Subcutaneous adipose tissue (tissue), 4 donors: ENCODE measurements around the gene ITPKB. TPM values are rescaled to one million over a fixed set of nuclear protein-coding genes. Genes with fewer than 3 reads are reported as not detected.

Experiments
- total RNA-seq, 4 donors: library from RNA; depleted of rRNA; stranded (reverse); fragments of >200 nt; gene quantifications; one replicate each; pipeline ENCODE4 v1.1.0, GENCODE V29; 2016
- TF ChIP-seq, protein P1 (sequence below): fragments of 450-650 bp; IDR thresholded peaks from one replicate; pipeline ENCODE4 v1.5.1; 2016; ENCODE audit warnings: low read depth, mild to moderate bottlenecking, control low read depth, antibody characterized with exemption, moderate library complexity

The ITPKB gene
- total RNA-seq, 4 donors from 2014 or later, result 16.6 to 72.5 (median 28.1) TPM

DNA sequence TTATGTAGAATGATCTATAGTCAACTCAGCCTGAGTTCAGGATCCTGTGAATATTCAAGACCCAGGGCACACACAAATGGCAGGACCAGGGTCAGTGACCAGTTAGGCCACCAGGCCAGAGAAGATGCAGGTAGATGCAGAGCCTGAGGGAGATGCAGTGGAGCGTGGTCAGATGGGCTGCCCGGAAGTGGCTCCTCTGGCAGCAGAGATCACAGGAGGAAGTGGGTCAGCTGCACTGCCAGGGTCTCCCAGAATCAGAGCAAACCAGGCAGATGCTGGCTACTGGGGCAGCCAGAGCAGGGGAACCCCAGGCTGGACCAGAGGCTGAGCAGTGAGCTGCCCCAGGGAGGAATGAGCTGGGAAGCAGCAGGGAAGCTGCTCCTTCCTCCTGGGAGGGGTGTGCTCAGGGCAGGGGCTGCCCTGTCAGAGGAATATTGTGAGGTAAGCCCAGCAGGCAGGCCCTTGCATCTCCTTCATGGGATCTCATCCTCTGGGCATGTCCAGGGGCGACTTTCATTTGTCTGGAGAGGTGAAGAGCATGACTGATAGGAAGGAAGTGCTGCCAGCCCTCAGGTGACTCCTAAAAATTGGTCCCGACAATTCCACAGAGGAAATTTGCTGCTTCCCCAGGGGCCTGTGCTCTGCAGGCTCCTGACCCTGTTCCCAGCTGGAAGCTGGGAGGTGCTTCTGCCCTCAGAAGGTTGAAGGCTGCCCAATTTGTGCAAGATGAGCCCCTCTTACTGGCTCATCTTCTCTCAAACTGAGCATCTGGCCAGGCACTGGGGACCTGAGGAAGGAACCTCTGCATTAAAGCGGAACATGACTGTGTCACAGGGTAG is 141.2 kb downstream of the ITPKB start:
- TF ChIP-seq, protein P1, sequence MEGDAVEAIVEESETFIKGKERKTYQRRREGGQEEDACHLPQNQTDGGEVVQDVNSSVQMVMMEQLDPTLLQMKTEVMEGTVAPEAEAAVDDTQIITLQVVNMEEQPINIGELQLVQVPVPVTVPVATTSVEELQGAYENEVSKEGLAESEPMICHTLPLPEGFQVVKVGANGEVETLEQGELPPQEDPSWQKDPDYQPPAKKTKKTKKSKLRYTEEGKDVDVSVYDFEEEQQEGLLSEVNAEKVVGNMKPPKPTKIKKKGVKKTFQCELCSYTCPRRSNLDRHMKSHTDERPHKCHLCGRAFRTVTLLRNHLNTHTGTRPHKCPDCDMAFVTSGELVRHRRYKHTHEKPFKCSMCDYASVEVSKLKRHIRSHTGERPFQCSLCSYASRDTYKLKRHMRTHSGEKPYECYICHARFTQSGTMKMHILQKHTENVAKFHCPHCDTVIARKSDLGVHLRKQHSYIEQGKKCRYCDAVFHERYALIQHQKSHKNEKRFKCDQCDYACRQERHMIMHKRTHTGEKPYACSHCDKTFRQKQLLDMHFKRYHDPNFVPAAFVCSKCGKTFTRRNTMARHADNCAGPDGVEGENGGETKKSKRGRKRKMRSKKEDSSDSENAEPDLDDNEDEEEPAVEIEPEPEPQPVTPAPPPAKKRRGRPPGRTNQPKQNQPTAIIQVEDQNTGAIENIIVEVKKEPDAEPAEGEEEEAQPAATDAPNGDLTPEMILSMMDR, result no peak

DNA sequence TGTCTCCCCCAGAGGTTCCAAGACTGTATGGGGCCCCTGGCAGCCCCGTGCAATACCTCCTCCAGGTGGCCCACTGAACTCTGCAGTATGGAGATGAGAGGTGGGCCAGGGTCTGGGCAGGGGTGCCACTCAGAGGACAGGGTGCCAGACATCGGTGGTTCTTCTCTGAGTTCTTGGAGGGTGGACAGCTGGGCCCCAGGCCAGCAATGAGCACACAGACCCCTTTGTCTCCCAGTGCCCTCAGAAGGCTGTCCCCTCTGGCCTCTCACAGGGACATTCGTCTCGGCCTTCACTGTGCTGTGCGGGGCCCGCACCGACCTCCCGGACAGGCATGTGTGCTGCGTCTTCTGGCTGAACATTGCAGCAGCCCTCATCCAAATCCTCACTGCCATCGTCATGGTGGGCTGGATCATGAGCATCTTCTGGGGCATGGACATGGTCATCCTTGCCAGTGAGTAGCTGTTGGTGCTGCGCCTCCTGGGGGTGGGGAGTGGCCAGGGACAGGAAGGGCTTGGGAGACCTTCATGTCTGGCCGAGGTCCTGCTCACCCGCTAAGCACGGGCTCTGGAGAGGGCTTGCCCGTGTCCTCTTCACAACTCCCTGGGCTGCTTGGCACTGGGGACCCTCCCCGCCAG is 142.4 kb downstream of the ITPKB start:
- TF ChIP-seq, protein P1, result no peak

GRCh38 chr1:226593541-226593940 is 145.5 kb downstream of the ITPKB start:
- TF ChIP-seq, protein P1, result no peak

- TF ChIP-seq, protein P1, result no peak
Observed at GRCh38 chr1:226590614-226591013, 148.5 kb downstream of the ITPKB start.

DNA sequence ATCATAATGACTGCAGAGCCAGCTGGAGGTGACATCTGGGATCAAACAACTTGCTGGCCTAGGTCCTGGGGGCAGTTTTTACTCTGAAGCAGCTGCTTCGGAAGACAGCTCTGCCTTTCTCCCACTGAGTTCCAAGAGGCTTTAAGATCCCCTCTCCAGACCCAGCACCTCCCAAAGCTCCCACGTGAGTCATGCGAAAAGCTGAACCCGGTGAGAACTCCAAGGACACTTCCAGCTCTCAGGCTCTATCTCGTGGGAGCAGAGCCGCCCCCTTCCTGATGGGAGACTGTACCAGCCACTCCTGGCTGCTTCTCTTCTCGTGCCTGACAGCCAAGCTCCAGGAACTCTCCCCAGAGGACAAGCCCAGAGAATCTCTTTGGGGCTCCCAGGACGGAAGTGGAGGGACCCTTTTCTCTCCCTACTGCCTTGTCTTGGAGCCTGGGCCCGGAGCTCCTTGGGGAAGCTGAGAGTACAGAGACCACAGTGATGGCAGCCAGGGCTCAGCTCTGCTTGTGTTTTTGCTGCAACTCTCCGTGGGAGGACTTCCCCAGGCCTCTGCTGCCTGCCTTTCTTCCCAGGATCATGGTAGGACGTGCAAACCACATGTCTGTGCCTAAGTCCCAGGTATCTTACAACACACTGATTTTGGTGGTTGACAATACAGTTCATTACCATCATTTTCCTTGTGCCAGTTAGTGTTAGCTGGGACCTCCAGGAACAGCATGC is 149.9 kb downstream of the ITPKB start:
- TF ChIP-seq, protein P1, result no peak

- TF ChIP-seq, protein P1, result no peak
Observed at GRCh38 chr1:226588484-226588883, 150.6 kb downstream of the ITPKB start.
